Endothelial cell of umbilical vein (primary cell): ENCODE data around the gene TIMELESS.

Experiments
- EZH2 ChIP-seq: IDR thresholded peaks from 2 replicates; pipeline ENCODE4 v1.6.1; 2012; ENCODE audit warnings: borderline replicate concordance, low read depth, mild to moderate bottlenecking, moderate library complexity, low read length, inconsistent platforms; ENCODE audit not compliant: severe bottlenecking
- MYC ChIP-seq: IDR thresholded peaks from one replicate; pipeline ENCODE4 v1.6.1; 2011; ENCODE audit warnings: mild to moderate bottlenecking, low read depth, low read length
- POLR2AphosphoS5 ChIP-seq: IDR thresholded peaks from 2 replicates; pipeline ENCODE4 v1.6.1; 2012; ENCODE audit warnings: low read depth, mild to moderate bottlenecking, control low read depth, low read length, moderate library complexity; ENCODE audit not compliant: insufficient read depth
- TF ChIP-seq, protein P1 (sequence below): IDR thresholded peaks from 2 replicates; pipeline ENCODE4 v1.6.1; 2011; ENCODE audit not compliant: insufficient read depth, insufficient read length
- TF ChIP-seq, protein P2 (sequence below), 2 donors: IDR thresholded peaks; 1 replicate in 1 of 2; 2 replicates in 1 of 2; pipeline ENCODE4 v1.5.1; 2011; ENCODE audit warnings: low read length in 2 of 2, mild to moderate bottlenecking in 2 of 2, moderate library complexity in 2 of 2, control low read depth in 1 of 2, inconsistent platforms in 1 of 2, low read depth in 1 of 2; ENCODE audit not compliant: insufficient read depth in 1 of 2; ENCODE audit errors: extremely low read depth in 1 of 2

DNA sequence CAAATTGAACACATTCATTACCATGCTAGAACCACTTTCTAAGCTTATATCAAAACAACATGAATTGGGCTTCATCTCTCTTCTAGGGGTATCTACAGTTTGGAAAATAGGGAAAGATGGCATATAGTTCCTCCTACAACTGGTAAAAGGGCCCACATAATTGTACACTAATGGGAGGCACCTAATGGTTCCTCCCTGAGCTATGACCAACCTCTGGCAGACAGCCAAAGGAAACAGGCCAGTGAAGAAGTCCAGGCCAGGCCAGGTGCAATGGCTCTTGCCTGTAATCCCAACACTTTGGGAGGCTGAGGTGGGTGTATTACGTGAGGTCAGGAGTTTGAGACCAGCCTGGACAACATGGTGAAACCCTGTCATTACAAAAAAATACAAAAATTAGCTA, 63.4 kb downstream of the TIMELESS start:
- TF ChIP-seq, protein P1, sequence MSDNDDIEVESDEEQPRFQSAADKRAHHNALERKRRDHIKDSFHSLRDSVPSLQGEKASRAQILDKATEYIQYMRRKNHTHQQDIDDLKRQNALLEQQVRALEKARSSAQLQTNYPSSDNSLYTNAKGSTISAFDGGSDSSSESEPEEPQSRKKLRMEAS: no peak
- TF ChIP-seq, protein P2, sequence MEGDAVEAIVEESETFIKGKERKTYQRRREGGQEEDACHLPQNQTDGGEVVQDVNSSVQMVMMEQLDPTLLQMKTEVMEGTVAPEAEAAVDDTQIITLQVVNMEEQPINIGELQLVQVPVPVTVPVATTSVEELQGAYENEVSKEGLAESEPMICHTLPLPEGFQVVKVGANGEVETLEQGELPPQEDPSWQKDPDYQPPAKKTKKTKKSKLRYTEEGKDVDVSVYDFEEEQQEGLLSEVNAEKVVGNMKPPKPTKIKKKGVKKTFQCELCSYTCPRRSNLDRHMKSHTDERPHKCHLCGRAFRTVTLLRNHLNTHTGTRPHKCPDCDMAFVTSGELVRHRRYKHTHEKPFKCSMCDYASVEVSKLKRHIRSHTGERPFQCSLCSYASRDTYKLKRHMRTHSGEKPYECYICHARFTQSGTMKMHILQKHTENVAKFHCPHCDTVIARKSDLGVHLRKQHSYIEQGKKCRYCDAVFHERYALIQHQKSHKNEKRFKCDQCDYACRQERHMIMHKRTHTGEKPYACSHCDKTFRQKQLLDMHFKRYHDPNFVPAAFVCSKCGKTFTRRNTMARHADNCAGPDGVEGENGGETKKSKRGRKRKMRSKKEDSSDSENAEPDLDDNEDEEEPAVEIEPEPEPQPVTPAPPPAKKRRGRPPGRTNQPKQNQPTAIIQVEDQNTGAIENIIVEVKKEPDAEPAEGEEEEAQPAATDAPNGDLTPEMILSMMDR (IDR thresholded peaks at IDR 0.05; ENCODE audit: extremely low read depth in 1 of 2, insufficient read depth in 1 of 2, low read depth in 1 of 2, low read length in 2 of 2): no peak
- no peak for TF ChIP-seq MYC
- no peak for TF ChIP-seq EZH2
- no peak for TF ChIP-seq POLR2AphosphoS5
